GM19328 (cell line): ENCODE data around the gene SEMA6D.

Experiments
- ATAC-seq: cut with Tn5 transposase; IDR thresholded peaks from one replicate; pipeline ENCODE4 v1.9.1; 2021; ENCODE audit warnings: mild to moderate bottlenecking, moderate library complexity; ENCODE audit not compliant: unreplicated experiment

Gene SEMA6D, protein sequence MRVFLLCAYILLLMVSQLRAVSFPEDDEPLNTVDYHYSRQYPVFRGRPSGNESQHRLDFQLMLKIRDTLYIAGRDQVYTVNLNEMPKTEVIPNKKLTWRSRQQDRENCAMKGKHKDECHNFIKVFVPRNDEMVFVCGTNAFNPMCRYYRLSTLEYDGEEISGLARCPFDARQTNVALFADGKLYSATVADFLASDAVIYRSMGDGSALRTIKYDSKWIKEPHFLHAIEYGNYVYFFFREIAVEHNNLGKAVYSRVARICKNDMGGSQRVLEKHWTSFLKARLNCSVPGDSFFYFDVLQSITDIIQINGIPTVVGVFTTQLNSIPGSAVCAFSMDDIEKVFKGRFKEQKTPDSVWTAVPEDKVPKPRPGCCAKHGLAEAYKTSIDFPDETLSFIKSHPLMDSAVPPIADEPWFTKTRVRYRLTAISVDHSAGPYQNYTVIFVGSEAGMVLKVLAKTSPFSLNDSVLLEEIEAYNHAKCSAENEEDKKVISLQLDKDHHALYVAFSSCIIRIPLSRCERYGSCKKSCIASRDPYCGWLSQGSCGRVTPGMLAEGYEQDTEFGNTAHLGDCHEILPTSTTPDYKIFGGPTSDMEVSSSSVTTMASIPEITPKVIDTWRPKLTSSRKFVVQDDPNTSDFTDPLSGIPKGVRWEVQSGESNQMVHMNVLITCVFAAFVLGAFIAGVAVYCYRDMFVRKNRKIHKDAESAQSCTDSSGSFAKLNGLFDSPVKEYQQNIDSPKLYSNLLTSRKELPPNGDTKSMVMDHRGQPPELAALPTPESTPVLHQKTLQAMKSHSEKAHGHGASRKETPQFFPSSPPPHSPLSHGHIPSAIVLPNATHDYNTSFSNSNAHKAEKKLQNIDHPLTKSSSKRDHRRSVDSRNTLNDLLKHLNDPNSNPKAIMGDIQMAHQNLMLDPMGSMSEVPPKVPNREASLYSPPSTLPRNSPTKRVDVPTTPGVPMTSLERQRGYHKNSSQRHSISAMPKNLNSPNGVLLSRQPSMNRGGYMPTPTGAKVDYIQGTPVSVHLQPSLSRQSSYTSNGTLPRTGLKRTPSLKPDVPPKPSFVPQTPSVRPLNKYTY

DNA sequence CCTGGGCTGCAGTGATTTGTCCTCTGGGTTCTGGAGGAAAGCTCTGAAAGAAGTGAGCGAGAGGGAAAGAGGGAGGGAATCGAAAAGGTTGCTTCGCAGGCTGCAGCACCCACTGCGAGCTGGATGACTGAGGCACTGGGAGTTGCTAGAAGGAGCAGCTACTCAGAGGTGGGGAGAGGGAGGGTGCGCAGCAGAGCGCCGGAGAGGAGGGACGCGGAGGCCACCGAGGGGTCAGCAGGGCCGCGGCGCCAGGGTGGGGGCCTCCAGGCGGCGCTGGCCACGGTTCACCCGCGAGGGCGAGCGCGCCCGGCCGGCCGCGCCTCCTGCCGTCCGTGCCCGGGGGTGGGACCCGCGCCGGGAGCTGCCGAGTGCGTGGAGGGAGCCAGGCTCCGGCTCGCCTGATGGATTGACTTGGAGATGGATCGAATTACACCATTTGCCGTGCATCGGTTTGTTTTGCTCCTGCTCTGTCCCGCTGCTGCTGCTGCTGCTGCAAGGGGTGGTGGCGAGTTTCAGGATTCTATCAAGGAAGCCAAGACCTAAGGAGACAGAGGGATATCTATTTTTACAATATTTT is at the start of gene SEMA6D:
Gene SEMA6D, plus strand, starts transcription at position 470 of the 577 bp plus-strand sequence. CDS start 42,294 bp downstream, outside the sequence.
- ATAC-seq: no peak

DNA sequence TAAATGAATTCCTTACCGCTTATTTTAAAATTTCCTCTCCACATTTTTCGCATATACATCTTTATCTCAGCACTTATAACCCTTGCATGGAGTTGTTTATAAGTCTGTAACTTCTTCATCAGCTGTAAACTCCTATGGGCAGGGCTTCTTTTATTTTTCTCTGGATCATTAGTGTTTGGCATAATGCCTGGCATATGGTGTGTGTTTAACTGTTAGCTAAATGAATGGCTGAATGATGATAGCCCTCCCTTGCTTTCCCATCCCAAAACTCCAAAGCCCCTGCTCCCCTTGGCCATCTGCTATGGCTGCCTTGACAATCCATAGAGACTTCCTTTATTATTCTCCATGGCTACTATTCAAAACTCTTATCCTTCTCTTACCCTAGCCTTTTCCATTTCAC is 48.1 kb upstream of the SEMA6D start:
- ATAC-seq: no peak

GRCh38 chr15:47670365-47670764 is 46.9 kb upstream of the SEMA6D start:
- no peak for ATAC-seq

GRCh38 chr15:47673232-47673761 is 44.0 kb upstream of the SEMA6D start:
- no peak for ATAC-seq

DNA sequence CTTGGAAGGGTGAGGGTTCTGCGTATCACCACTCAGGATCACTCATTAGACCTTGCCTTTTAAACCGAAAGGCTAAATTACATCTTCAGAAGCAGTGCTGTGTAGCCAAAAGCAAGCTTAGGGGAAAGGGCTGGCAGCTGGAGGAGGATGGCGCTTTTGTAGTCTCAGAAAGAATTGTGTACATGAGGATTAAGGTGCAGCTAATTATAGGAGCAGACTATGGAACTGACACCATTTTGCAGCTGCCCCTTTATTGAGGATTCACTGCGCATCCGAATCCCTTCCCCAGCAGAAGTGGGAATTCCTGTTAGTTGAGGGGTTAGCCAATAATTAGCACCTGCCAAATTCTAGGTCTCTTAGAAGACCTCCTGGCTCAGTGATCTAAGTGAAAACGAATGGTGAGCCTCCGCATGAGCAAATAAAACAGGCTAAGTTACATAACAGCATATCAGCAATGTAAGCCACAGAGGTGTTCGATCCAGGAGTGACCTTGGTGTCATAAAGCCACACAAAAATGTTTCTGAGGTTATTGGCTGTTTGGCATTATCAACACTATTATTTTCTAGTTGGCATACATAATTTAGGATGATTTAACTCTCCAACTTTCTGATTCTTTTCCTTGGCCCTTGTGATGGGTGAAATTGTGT is 42.6 kb upstream of the SEMA6D start:
- no peak for ATAC-seq

DNA sequence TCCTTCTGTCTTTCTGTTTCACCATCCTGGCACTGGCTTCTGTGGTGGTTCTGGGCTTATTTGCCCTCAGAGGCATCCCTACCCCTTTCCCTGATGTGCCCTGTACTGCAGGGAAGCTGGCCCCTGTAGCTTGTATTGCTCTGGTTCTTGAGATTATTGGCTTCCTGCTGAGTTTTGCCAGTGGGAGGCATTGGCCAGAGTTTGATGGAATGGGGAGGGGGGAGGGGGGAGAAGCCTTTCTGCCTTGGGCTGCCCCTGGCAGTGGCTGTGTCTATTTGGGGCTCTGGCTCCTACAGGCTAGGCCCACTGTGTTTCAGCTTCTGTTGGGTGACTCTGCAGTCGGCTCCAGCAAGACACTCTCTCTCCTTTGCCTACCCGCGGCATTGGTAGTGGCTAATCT is 41.6 kb upstream of the SEMA6D start:
- no peak for ATAC-seq

- no peak for ATAC-seq
These were observed 39.3 kb upstream of the SEMA6D start for GRCh38 chr15:47678040-47678439.

DNA sequence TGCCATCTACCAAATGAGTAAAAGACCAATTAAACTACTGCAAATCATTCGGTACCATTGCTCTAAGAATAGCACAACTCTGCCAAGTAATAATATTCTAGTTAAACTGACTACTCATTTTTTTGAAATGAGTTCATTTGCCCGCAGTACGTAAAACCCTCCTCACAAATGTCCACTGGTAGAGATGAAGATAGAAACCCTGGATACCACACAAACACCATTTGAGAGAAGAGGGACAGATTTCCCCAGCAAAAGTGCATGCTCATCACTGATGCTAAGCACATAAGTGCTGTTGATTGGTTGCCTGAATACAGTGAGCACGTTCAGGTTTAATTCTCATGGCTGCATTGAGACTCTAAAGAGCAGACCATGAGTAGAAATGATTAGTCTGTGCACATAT is 34.6 kb upstream of the SEMA6D start:
- ATAC-seq: no peak

DNA sequence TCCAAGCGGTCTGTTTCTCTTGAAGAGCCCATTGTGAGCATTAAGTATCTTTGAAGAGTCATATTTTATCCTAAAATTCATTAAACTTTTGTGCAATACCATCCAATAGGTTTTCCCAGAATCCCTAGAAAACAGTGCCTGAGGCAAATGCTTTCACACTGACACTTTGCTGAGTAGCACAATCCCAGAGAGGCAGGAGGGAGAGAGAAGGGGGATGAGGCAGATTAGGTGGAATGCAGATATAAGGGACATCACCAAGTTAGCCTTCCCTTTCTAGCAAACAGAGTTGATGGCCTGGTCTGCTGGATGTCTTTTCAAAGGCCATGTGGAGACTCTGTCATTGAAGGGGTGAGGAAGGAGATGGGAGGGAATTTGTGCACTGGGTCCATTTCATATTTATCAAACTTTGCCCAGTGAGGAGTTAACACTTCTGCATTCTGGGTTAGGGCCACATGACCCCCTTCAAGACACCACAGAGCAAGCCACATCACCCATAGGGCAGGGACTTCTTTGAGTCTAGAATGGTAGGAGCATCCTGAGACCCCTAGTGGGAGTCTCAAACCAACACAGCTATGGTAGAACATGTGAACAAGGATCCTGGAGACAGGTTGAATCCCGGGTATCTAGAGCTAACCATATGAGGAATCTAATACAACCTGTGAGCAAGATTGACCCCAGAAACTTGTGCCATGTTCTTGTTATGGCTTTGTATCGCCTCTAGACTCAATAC is 32.0 kb upstream of the SEMA6D start:
- ATAC-seq: no peak

- no peak for ATAC-seq
These were observed 28.7 kb upstream of the SEMA6D start for GRCh38 chr15:47688573-47689086.

DNA sequence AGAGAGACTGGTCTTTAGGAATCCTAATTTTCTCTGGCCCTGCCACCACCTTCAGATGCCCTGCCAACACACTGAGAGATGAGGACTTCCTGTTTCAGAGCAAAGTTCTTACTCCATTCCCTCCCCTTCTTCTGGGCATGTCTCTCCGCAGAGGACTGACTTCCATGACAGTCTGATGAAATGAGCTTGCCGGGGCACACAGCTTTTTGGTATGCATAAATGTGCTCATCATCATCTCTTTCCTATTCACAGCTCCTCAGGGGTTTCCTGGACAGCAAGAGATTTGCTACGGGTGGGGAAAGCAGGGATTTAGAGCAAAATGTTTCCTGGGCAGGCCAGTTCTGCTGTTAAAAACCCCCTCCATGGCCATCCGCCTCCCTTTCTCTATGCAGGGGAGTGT is 27.6 kb upstream of the SEMA6D start:
- ATAC-seq: no peak

- no peak for ATAC-seq
These were observed 25.4 kb upstream of the SEMA6D start for GRCh38 chr15:47691882-47692281.

DNA sequence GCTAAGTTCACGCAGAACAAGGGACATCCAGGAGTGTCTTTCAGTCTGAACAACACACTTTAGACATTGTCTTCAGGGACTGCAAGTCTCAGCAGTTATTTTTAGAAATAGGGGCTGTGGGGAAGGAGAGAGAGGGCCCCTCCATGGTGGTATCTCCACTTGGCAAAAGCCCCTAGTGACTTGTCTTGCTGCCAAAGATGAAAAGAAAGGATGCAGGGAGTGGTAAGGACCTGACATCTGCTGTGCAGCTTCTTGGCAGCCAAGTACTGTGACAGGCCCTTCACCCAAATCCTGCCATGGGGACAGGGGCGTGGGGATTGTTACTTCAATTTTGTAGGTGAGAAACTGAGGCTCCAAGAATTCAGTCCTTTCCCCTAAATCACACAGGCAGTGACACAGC is 21.0 kb upstream of the SEMA6D start:
- ATAC-seq: no peak

DNA sequence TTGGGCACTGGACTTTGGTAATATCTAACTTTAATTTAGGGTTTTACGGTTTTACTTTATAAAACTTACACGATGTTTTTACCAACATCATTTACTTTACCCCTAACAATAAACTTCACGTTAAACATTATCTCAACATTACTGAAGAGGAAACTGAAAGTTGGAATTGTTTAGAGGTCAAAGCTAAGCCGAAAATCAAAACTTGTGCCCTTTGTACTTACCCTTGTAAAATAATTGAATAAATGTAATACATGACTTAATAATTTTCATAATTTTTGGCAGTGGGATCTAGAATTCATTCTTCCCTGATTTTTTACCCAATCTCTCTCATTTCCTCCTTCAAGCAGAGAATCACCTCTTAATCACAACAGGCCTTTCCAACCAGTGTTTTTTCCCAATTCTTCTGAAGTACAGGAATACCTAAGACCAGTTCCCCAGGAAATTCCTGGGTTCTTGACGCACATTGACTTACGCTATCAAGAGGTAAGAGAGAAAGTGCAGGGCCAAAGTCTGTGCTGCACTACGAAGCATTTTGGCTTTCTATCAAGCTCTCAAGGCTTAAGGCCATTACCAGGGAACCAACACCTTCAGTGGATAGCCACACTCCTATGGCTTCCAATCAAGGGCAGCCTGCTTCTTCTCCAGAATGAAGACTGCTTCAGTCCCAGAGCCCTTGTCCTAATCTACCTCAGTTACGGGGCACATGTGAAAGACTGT is 11.9 kb upstream of the SEMA6D start:
- no peak for ATAC-seq

GRCh38 chr15:47707391-47707790 is 9.9 kb upstream of the SEMA6D start:
- no peak for ATAC-seq

- ATAC-seq: no peak
These were observed 8.9 kb upstream of the SEMA6D start for GRCh38 chr15:47708161-47708980.

- ATAC-seq: no peak
These were observed 5.7 kb upstream of the SEMA6D start for GRCh38 chr15:47711655-47712054.

GRCh38 chr15:47715402-47715801 is 1.9 kb upstream of the SEMA6D start:
- ATAC-seq: no peak
